ENCODE measurements around the gene ITPKC.

Gene ITPKC

DNA sequence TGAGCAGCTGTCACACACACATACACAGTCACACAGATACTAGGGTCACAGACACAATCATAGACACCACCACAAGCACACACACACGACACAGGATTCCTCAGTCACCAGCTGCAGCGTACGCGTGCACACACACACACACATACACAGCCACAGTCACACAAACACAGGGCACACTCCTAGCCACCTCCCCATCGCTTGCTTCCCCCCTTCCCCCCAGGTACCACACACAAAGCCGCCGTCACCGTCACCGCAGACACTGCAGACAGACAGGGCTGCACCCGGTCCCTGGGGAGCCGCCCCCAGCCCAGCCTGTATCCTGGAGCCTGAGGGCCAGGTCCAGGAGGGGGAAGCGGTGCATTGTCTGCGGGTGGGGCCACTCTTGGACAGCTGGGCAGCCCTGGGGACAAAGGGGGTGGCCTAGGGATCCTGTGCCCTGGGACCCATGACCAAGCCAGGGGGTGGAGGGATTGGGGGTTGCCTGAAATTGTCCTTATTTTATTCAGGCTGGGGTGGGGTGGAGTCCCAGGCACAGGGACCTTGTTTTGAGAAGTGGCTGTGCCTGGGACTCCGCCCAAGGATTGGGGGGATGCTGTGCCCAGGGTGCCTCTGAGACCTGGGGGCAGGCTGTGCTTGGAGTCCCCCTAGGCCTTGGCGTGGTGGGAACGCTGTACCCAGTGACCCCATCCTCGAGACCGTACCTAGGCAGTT lies 27.4 kb upstream of the ITPKC start:
- TF ChIP-seq, protein P1, sequence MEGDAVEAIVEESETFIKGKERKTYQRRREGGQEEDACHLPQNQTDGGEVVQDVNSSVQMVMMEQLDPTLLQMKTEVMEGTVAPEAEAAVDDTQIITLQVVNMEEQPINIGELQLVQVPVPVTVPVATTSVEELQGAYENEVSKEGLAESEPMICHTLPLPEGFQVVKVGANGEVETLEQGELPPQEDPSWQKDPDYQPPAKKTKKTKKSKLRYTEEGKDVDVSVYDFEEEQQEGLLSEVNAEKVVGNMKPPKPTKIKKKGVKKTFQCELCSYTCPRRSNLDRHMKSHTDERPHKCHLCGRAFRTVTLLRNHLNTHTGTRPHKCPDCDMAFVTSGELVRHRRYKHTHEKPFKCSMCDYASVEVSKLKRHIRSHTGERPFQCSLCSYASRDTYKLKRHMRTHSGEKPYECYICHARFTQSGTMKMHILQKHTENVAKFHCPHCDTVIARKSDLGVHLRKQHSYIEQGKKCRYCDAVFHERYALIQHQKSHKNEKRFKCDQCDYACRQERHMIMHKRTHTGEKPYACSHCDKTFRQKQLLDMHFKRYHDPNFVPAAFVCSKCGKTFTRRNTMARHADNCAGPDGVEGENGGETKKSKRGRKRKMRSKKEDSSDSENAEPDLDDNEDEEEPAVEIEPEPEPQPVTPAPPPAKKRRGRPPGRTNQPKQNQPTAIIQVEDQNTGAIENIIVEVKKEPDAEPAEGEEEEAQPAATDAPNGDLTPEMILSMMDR (IDR thresholded peaks at IDR 0.05; ENCODE audit: control insufficient read depth, insufficient read depth, low read depth, low read length, missing control alignments) = no peak
- peak overlapping the region; percentile 86 for H3K4me3 ChIP-seq (ENCODE audit: control insufficient read depth, low read depth, low read length)
- DNase-seq (ENCODE audit: low read depth) = no peak

DNA sequence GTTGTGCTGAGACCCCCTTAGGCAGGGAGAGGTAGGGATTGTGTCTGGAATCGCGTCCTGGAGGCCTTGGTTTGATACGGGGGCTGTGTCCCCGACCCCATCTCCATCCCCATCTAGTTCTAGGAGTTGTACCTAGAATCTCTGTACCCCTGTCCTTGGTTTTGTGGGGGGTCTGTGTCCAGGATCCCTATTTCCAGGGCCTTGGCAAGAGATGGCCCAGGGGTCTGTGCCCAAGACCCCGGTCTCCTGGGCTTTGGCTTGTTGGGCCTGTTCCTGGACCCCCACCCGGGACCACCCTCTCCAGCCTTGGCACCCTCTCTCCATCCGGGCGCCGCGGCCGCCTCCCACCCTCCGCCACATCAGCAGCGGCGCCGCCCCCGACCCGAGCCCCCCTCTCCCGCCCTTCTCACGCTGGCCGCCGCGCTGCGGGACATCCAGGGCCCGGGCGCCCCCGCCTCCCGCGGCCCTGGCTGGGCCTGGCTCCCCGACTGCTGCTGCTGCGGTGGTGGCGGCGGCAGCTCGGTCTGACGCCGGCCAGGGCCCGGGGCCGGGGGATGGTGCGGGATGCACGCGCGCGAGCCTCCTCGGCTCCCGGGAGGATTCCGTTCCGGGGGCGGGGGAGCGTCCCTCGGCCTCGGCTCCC lies 26.7 kb upstream of the ITPKC start, which contains the start of gene NUMBL:
Gene NUMBL (minus strand): TSS at position 602 of the 643 bp plus-strand sequence. CDS start 168 bp downstream, at position 434.
- H3K4me3 ChIP-seq (ENCODE audit: control insufficient read depth, low read depth, low read length) = peak within 1 kb of the TSS; percentile 86
- no peak for DNase-seq (ENCODE audit: low read depth)
- TF ChIP-seq, protein P1 (IDR thresholded peaks at IDR 0.05; ENCODE audit: control insufficient read depth, insufficient read depth, low read depth, low read length, missing control alignments) = no peak

DNA sequence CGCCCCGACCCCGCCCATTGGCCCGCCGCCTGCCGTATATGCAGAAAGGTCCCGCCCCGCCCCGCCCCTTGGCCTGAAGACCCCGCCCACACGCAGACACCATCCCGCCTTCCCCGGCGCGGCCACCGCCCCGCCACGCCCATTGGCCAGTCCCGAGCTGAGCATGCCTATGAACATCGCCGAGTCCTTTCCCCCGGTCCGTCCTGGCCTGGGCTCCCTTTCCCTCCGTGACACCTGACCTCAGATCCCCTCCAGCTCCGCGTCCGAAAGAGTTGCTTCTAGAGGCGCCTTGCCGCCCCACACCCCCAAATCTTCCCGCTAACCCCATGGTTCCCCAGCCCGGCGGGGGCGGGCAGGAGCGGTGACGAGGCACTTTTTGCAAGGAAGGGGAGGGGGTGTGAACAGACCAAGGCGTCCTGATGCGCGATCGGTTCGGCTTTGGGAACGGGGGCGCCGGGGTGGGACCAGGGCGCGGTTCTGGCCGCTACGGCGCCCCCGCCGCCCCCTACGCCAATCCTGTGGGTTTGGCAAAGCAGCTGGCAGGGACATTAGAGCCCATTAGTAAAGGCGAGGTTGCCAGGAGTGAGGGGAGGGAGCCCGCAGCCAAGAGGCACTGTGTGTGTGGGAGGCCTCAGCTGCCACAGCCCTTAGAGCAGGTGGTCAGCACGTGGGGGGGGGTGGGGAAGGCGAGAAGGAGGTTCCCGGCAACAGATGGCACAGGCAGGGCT lies 26.1 kb upstream of the ITPKC start:
- H3K4me3 ChIP-seq (ENCODE audit: control insufficient read depth, low read depth, low read length) = peak overlapping the region; percentile 61
- DNase-seq (ENCODE audit: low read depth) = peak; percentile 58
- TF ChIP-seq, protein P1 (IDR thresholded peaks at IDR 0.05; ENCODE audit: control insufficient read depth, insufficient read depth, low read depth, low read length, missing control alignments) = no peak

DNA sequence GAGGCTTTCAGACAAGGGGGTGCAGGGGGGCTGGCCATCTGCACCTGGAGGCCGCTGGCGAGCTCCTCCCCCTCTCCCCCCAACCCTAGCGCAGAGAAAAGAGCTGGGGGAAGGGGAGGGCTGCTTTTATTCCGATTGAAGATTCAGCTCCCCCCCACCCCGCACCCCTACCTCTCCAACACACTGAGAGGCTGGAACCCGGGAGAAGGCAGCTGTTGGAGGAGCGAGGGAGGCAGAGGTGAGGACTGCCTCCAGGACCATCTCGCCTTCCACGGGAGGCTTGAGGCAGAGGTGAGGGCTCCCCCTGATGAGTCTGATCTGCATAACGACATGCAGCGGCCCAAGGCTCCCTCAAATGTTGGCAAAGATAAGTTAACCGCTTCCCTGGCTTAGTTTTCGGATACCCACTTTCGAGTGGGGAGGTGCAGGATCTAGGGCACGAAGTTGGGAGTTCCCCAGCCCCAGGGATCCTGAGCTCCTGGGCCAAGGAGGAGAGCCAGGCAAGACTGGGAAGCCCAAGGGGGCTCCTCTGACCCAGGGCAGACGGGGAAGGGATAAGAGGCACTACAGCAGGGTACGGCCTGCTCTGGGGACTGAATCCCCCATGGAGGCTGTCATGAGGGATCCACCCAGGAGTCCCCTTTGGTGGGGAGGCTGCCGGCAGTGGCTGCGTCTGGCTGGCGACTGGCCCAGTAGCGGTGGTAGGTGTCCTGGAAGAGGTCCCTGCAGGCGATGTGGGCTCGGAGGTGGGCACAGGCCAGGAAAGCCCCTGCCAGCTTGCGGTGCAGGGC lies 25.3 kb upstream of the ITPKC start:
- TF ChIP-seq, protein P1 (IDR thresholded peaks at IDR 0.05; ENCODE audit: control insufficient read depth, insufficient read depth, low read depth, low read length, missing control alignments) = no peak
- no peak for DNase-seq (ENCODE audit: low read depth)
- peak overlapping the region; percentile 61 for H3K4me3 ChIP-seq (ENCODE audit: control insufficient read depth, low read depth, low read length)

DNA sequence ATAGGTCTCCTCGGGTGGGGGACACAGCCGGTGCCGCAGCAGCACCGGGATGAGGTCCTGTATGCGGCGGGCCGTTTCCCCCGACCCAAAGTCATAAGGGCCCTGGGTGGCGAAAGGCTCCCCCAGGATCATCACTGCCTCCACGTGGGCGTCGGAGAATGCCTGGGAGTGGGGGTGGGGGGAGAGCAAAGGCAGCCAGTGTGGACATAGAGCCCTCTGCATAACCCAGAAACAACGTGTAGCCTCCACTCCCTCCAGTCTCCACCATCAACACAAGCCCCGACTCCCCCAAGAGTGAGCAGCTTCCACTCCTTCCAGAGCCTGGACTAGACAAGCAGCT lies 24.7 kb upstream of the ITPKC start:
- no peak for DNase-seq (ENCODE audit: low read depth)
- TF ChIP-seq, protein P1 (IDR thresholded peaks at IDR 0.05; ENCODE audit: control insufficient read depth, insufficient read depth, low read depth, low read length, missing control alignments) = no peak

DNA sequence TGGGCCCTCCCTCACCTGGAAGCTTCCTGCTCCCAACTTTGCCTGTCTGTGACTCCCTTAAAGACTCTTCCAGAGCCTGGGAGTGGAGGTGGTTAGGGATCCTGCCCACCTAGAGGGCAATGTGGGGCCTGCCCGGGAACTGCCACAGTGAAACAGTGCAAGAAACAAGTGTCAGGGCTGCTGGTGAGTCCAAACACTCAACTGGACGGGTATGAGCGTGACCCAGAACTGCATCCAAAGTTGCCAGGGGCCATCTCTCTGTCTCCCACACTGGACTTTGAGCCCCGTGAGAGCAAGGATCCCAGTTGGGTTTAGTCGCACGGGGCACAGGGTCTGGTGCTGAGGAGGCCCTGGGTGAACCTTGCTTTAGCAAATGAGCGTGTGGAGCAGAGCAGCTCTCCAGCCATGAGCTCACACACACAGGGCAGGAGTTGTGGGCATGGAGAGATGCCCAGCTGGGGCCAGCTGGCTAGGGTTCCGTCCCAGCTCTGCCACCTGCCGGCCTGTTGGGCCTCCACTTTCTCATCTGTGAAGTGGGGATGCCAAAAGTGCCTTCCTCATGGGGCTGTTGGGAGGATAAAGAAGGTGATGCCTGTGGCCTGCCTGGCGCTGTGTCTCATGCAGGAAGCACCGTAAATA lies 23.6 kb upstream of the ITPKC start:
- TF ChIP-seq, protein P1 (IDR thresholded peaks at IDR 0.05; ENCODE audit: control insufficient read depth, insufficient read depth, low read depth, low read length, missing control alignments) = no peak
- no peak for DNase-seq (ENCODE audit: low read depth)
- no peak overlapping the region for H3K4me3 ChIP-seq (ENCODE audit: control insufficient read depth, low read depth, low read length)

More for the DNA sequence above, 24.7 kb upstream of the ITPKC start:
- H3K4me3 ChIP-seq (ENCODE audit: control insufficient read depth, low read depth, low read length) = no peak overlapping the region
